Sigmoid colon (tissue), 7 donors: ENCODE measurements around the gene FGF11. TPM values are rescaled to one million over a fixed set of nuclear protein-coding genes. Genes with fewer than 3 reads are reported as not detected.
A peak's percentile ranks its signal among the peaks of the same experiment; 100 is the strongest.

Experiments used
- DNase-seq: peaks from one replicate; pipeline ENCODE4 v3.0.0-alpha.2; 2019
- H3K27ac ChIP-seq, 4 donors: fragments of 200-600 bp; sonication (generic); one replicate each; pipeline ENCODE4 v1.5.1; 2016 to 2019; ENCODE audit warnings: mild to moderate bottlenecking in 1 of 4
- H3K27me3 ChIP-seq, 3 donors: fragments of 200-600 bp; sonication (generic); one replicate each; pipeline ENCODE4 v1.5.1; 2019; ENCODE audit warnings: mild to moderate bottlenecking in 1 of 3
- H3K36me3 ChIP-seq, 4 donors: fragments of 200-600 bp; sonication (generic); one replicate each; pipeline ENCODE4 v1.5.1; 2016 to 2019
- H3K4me1 ChIP-seq, 4 donors: fragments of 200-600 bp; sonication (generic); one replicate each; pipeline ENCODE4 v1.5.1; 2017 to 2019
- H3K4me3 ChIP-seq, 4 donors: fragments of 200-600 bp; sonication (generic); one replicate each; pipeline ENCODE4 v1.5.1; 2017 to 2019; ENCODE audit warnings: mild to moderate bottlenecking in 2 of 4, moderate library complexity in 1 of 4
- H3K9me3 ChIP-seq, 4 donors: fragments of 200-600 bp in 3 of 4; sonication (generic) in 3 of 4; one replicate each; pipeline versions ENCODE4 v1.5.1 to v1.6.1; 2013 to 2019
- EP300 ChIP-seq, 4 donors: sonication (generic); formaldehyde crosslinking; IDR thresholded peaks; one replicate each; pipeline ENCODE4 v1.6.1; 2017; ENCODE audit warnings: antibody characterized with exemption in 4 of 4
- POLR2A ChIP-seq, 2 donors: fragments of 450-650 bp; IDR thresholded peaks; one replicate each; pipeline ENCODE4 v1.6.1; 2016; ENCODE audit warnings: antibody characterized with exemption in 2 of 2, mild to moderate bottlenecking in 2 of 2, moderate library complexity in 2 of 2
- POLR2AphosphoS5 ChIP-seq, 4 donors: sonication (generic); formaldehyde crosslinking; IDR thresholded peaks; one replicate each; pipeline ENCODE4 v1.6.1; 2017; ENCODE audit warnings: antibody characterized with exemption in 4 of 4
- WGBS, 2 donors: extraction: QIAGEN DNeasy Blood & Tissue Kit; methylation state at CpG; one replicate each; pipeline ENCODE4 v1.1.7; 2013; 5-methylcytosine and 5-hydroxymethylcytosine counted together
- intact Hi-C: fragments of 100-400 bp; cut with DNase I; formaldehyde crosslinking; loops from one replicate; pipeline ENCODE4 v1.15.1; 2023
- polyA plus RNA-seq, 3 donors: library from polyadenylated mRNA; stranded (reverse); fragments of 200-250 nt; gene quantifications; one replicate each; pipeline ENCODE4 v1.2.3, GENCODE V29; 2013
- total RNA-seq, 4 donors: library from RNA; depleted of rRNA; stranded (reverse); fragments of >200 nt; gene quantifications; one replicate each; pipeline ENCODE4 v1.1.0, GENCODE V29; 2016
- TF ChIP-seq, protein P1 (sequence below), 4 experiments: fragments of 450-650 bp in 3 of 4; fragments of 200-600 bp in 1 of 4; IDR thresholded peaks; one replicate each; pipeline ENCODE4 v1.5.1; 2016 to 2019; ENCODE audit warnings: antibody characterized with exemption in 4 of 4, mild to moderate bottlenecking in 3 of 4, moderate library complexity in 2 of 4
- donor health status: healthy with polysubstance abuse.
- donor health status: Bipolar disorder and iron deficiency.
- donor health status: healthy.

Gene FGF11
- total and polyA plus RNA-seq, 7 donors = 0.36 to 2.8 (median 0.69) TPM; not detected in 4

DNA sequence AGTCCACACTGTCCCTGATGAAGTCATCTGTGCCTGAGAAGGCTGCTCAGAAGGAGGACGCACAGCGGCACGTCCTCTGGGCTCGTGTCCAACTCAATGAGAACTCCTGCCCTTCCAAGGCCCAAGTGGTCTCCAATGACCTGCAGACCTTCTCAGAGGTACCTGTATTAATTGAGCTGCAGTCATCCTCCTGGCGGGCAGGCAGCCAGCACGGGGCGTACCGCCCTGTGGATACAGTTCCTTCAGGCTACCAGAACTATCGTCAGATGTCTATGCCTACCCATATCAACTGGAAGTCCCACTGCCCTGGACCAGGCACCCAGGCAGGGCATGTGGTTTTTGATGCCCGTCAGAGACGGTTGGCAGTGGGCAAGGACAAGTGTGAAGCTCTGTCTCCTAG is 7.0 kb upstream of the FGF11 start:
- Histone ChIP-seq H3K36me3 (no peaks in the 10 kb centered on the region), H3K4me3 (no peak overlapping the region), H3K4me1 (peaks cover 0 to 22% (median 21%) of the 10 kb centered on the region in 4 donors), H3K27ac (no peak overlapping the region), H3K9me3 (no peaks in the 10 kb centered on the region), H3K27me3 (peaks cover 12 to 30% (median 27%) of the 10 kb centered on the region in 3 donors)
- intact Hi-C loops = no loop called here
- WGBS, 2 donors = 93 to 96% methylated on average over 11 of the region's 11 CpGs
- DNase-seq = no peak
- TF ChIP-seq POLR2AphosphoS5 (IDR thresholded peaks at IDR 0.05) = no peak
- TF ChIP-seq EP300 (IDR thresholded peaks at IDR 0.05) = no peak
- TF ChIP-seq, protein P1, sequence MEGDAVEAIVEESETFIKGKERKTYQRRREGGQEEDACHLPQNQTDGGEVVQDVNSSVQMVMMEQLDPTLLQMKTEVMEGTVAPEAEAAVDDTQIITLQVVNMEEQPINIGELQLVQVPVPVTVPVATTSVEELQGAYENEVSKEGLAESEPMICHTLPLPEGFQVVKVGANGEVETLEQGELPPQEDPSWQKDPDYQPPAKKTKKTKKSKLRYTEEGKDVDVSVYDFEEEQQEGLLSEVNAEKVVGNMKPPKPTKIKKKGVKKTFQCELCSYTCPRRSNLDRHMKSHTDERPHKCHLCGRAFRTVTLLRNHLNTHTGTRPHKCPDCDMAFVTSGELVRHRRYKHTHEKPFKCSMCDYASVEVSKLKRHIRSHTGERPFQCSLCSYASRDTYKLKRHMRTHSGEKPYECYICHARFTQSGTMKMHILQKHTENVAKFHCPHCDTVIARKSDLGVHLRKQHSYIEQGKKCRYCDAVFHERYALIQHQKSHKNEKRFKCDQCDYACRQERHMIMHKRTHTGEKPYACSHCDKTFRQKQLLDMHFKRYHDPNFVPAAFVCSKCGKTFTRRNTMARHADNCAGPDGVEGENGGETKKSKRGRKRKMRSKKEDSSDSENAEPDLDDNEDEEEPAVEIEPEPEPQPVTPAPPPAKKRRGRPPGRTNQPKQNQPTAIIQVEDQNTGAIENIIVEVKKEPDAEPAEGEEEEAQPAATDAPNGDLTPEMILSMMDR (IDR thresholded peaks at IDR 0.05) = no peak
- no peak for TF ChIP-seq POLR2A (IDR thresholded peaks at IDR 0.05)

GRCh38 chr17:7435676-7436555 is 3.4 kb upstream of the FGF11 start:
- Histone ChIP-seq H3K4me1 (peaks cover 0 to 57% (median 51%) of the 10 kb centered on the region in 4 donors), H3K27me3 (peaks cover 44 to 67% (median 64%) of the 10 kb centered on the region in 3 donors), H3K9me3 (no peaks in the 10 kb centered on the region), H3K27ac (peak overlapping the region; percentile 18 to 64 (median 31)), H3K36me3 (no peaks in the 10 kb centered on the region), H3K4me3 (peak overlapping the region; percentile 10 to 43 (median 34))
- TF ChIP-seq EP300 (IDR thresholded peaks at IDR 0.05) (no peak), POLR2AphosphoS5 (IDR thresholded peaks at IDR 0.05) (no peak), POLR2A (IDR thresholded peaks at IDR 0.05) (no peak)
- TF ChIP-seq, protein P1 (IDR thresholded peaks at IDR 0.05) = no peak
- no peak for DNase-seq
- WGBS, 2 donors = 8 to 9% methylated on average over 49 of the region's 49 CpGs
- intact Hi-C loops = loop anchor here (2.0 kb wide), 3 partner anchors 31 to 125 kb away; partner anchors contain the start of genes SENP3 and TMEM256

GRCh38 chr17:7436556-7437368 is 2.5 kb upstream of the FGF11 start:
- DNase-seq = peak; percentile 87
- TF ChIP-seq POLR2A (IDR thresholded peaks at IDR 0.05) = no peak
- TF ChIP-seq, protein P1 (IDR thresholded peaks at IDR 0.05) = peak; percentile 23 to 86 (median 68)
- peak in 2 of 4 donors; percentile 7 to 45 for TF ChIP-seq POLR2AphosphoS5 (IDR thresholded peaks at IDR 0.05)
- no peak for TF ChIP-seq EP300 (IDR thresholded peaks at IDR 0.05)
- Histone ChIP-seq H3K36me3 (no peaks in the 10 kb centered on the region), H3K9me3 (no peaks in the 10 kb centered on the region), H3K27me3 (peaks cover 44 to 73% (median 72%) of the 10 kb centered on the region in 3 donors), H3K4me3 (peak overlapping the region in 3 of 4 donors; percentile 15 to 43 (median 37)), H3K4me1 (peaks cover 0 to 58% (median 51%) of the 10 kb centered on the region in 4 donors), H3K27ac (peak overlapping the region; percentile 44 to 73 (median 58))
- intact Hi-C loops = loop anchor here (1.0 to 2.0 kb wide), 4 partner anchors 32 to 124 kb away; partner anchors contain the start of genes SENP3 and TMEM256
- WGBS, 2 donors = 5 to 12% methylated on average over 92 of the region's 92 CpGs

DNA sequence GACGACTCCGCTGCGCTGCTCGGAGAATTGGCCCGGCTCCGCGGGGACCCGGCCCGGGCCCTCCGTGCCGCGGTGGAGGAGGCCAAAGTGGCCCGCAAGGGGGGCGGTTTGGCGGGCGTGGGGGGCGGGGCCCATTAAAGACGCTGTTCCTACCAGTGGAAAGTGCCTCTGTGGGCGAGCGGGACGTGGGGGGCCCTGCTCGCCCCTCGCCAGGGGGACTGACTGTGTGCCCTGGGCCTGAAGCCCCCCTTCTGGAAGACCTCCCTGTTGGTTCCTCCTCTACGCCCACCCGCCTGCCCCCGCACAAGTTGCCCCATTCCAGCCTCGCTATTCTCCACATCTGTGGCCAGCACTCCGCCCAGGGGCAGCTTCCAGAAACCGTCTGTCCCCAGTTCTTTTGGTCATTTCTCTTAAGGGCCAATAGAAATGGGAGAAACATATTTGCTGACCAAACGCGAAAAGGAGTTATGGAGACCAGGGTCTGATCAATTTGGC is 1.9 kb upstream of the FGF11 start:
- H3K27me3 ChIP-seq = peaks cover 44 to 74% (median 74%) of the 10 kb centered on the region in 3 donors
- WGBS, 2 donors = 33 to 40% methylated on average over 31 of the region's 31 CpGs
- peak overlapping the region in 3 of 4 donors; percentile 15 to 43 (median 37) for H3K4me3 ChIP-seq
- no peak for TF ChIP-seq POLR2A (IDR thresholded peaks at IDR 0.05)
- intact Hi-C loops = loop anchor here (1.0 to 2.0 kb wide), 4 partner anchors 33 to 123 kb away; partner anchors contain the start of genes SENP3 and TMEM256
- no peaks in the 10 kb centered on the region for H3K9me3 ChIP-seq
- peak overlapping the region in 2 of 4 donors; percentile 61 to 73 for H3K27ac ChIP-seq
- peaks cover 0 to 58% (median 51%) of the 10 kb centered on the region in 4 donors for H3K4me1 ChIP-seq
- no peaks in the 10 kb centered on the region for H3K36me3 ChIP-seq
- DNase-seq = no peak
